ENCODE data around the gene GSTA1.
"Not testable (repeated sequence)": the region's sequence is repeated elsewhere in the genome, so short reads cannot be mapped to it uniquely, and the experiment has no call there.

DNA sequence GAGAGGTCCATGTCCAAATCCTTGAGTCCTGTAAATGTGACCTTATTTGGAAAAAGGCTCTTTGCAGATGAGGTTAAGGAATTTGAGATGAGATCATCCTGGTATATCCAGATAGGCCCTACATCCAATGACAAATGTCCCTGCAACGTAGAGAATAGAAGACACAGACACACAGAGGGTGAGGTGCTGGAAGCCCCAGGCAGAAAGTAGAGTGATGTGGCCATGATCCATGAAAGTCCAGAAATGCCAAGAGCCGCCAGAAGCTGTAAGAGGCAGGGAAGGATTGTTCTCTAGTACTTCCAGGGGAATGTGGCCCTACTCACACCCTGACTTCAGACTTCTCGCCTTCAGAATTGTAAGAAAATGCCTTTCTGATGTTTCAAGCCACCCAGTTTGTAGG lies 56.3 kb downstream of the GSTA1 start:
- TF ChIP-seq, protein P1, sequence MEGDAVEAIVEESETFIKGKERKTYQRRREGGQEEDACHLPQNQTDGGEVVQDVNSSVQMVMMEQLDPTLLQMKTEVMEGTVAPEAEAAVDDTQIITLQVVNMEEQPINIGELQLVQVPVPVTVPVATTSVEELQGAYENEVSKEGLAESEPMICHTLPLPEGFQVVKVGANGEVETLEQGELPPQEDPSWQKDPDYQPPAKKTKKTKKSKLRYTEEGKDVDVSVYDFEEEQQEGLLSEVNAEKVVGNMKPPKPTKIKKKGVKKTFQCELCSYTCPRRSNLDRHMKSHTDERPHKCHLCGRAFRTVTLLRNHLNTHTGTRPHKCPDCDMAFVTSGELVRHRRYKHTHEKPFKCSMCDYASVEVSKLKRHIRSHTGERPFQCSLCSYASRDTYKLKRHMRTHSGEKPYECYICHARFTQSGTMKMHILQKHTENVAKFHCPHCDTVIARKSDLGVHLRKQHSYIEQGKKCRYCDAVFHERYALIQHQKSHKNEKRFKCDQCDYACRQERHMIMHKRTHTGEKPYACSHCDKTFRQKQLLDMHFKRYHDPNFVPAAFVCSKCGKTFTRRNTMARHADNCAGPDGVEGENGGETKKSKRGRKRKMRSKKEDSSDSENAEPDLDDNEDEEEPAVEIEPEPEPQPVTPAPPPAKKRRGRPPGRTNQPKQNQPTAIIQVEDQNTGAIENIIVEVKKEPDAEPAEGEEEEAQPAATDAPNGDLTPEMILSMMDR (IDR thresholded peaks at IDR 0.05), result not testable (repeated sequence)
- TF ChIP-seq POLR2A (IDR thresholded peaks at IDR 0.05), result not testable (repeated sequence)

All from testis (tissue), 2 donors.